GM12892 (cell line): Measurements from ENCODE around the gene S100A5.
"Not testable (repeated sequence)": the region's sequence is repeated elsewhere in the genome, so short reads cannot be mapped to it uniquely, and the experiment has no call there.

Experiments
- DNase-seq: peaks from one replicate; pipeline ENCODE4 v3.0.0; 2011; ENCODE audit not compliant: insufficient read length
- FAIRE-seq: peaks from 2 replicates; lab custom pipeline; 2011; peaks lifted over from hg19 to GRCh38; lab: Jason Lieb, UNC
- POLR2A ChIP-seq: IDR thresholded peaks from 2 replicates; pipeline ENCODE4 v1.6.1; 2011; ENCODE audit warnings: low read depth, low read length, control low read depth
- POLR2AphosphoS5 ChIP-seq: IDR thresholded peaks from 2 replicates; pipeline ENCODE4 v1.6.1; 2011; ENCODE audit warnings: low read depth, low read length, control low read depth
- TAF1 ChIP-seq: IDR thresholded peaks from 2 replicates; pipeline ENCODE4 v1.6.1; 2011; ENCODE audit warnings: low read depth, mild to moderate bottlenecking, control low read depth, low read length, borderline replicate concordance

S100A5 gene

GRCh38 chr1:153532769-153533599 lies 7.8 kb downstream of the S100A5 start:
- DNase-seq, result peak; percentile 72
- no peak for FAIRE-seq
- TF ChIP-seq POLR2A, result no peak
- TF ChIP-seq TAF1, result no peak
- no peak for TF ChIP-seq POLR2AphosphoS5

- DNase-seq (no peak), FAIRE-seq (no peak)
- no peak for TF ChIP-seq TAF1
- no peak for TF ChIP-seq POLR2AphosphoS5
- TF ChIP-seq POLR2A, result no peak
These were observed 8.6 kb downstream of the S100A5 start for GRCh38 chr1:153532181-153532580.

- TF ChIP-seq POLR2AphosphoS5, result no peak
- TF ChIP-seq TAF1, result no peak
- no peak for TF ChIP-seq POLR2A
- DNase-seq, result no peak
- no peak for FAIRE-seq
These were observed 9.1 kb downstream of the S100A5 start for GRCh38 chr1:153531638-153532037.

GRCh38 chr1:153527683-153528040 lies 13.1 kb downstream of the S100A5 start:
- no peak for TF ChIP-seq POLR2AphosphoS5
- no peak for TF ChIP-seq POLR2A
- no peak for TF ChIP-seq TAF1
- DNase-seq (no peak), FAIRE-seq (no peak)

- TF ChIP-seq POLR2A (no peak), POLR2AphosphoS5 (no peak), TAF1 (no peak)
- FAIRE-seq (no peak), DNase-seq (no peak)
These were observed 13.6 kb downstream of the S100A5 start for GRCh38 chr1:153527023-153527682.

GRCh38 chr1:153526132-153526543 lies 14.6 kb downstream of the S100A5 start:
- DNase-seq (no peak), FAIRE-seq (no peak)
- no peak for TF ChIP-seq POLR2A
- no peak for TF ChIP-seq TAF1
- TF ChIP-seq POLR2AphosphoS5, result no peak

- FAIRE-seq, result no peak
These were observed 15.5 kb downstream of the S100A5 start for GRCh38 chr1:153525088-153525728.

GRCh38 chr1:153522353-153523048 lies 18.2 kb downstream of the S100A5 start:
- not testable (repeated sequence) for FAIRE-seq, DNase-seq

More at GRCh38 chr1:153525088-153525728, 15.5 kb downstream of the S100A5 start:
- DNase-seq, result no peak
- TF ChIP-seq TAF1 (no peak), POLR2AphosphoS5 (no peak), POLR2A (no peak)

- DNase-seq, FAIRE-seq: not testable (repeated sequence)
These were observed 18.9 kb downstream of the S100A5 start for GRCh38 chr1:153521808-153522207.

GRCh38 chr1:153520818-153521476 lies 19.8 kb downstream of the S100A5 start:
- FAIRE-seq, result no peak
- no peak for DNase-seq
- TF ChIP-seq TAF1 (no peak), POLR2A (no peak), POLR2AphosphoS5 (no peak)

GRCh38 chr1:153520137-153520691 lies 20.5 kb downstream of the S100A5 start:
- not testable (repeated sequence) for FAIRE-seq, DNase-seq
